Ascending aorta (tissue), 2 donors: ENCODE measurements around the gene SIK3. TPM values are rescaled to one million over a fixed set of nuclear protein-coding genes. Genes with fewer than 3 reads are reported as not detected.

ENCODE experiments used
- DNase-seq, 2 donors: peaks; one replicate each; pipeline ENCODE4 v3.0.0-alpha.2; 2019; ENCODE audit warnings: low spot score in 2 of 2
- H3K27ac ChIP-seq, 2 donors: fragments of 200-600 bp; sonication (generic); one replicate each; pipeline ENCODE4 v1.5.1; 2016 to 2017; ENCODE audit warnings: mild to moderate bottlenecking in 1 of 2
- H3K27me3 ChIP-seq: fragments of 200-600 bp; sonication (generic); one replicate; pipeline ENCODE4 v1.5.1; 2017
- H3K36me3 ChIP-seq, 2 donors: fragments of 200-600 bp; sonication (generic); one replicate each; pipeline ENCODE4 v1.5.1; 2016
- H3K4me1 ChIP-seq, 2 donors: fragments of 200-600 bp; sonication (generic); one replicate each; pipeline ENCODE4 v1.5.1; 2016 to 2017; ENCODE audit warnings: mild to moderate bottlenecking in 1 of 2
- H3K4me3 ChIP-seq, 2 donors: fragments of 200-600 bp; sonication (generic); one replicate each; pipeline ENCODE4 v1.5.1; 2016 to 2017; ENCODE audit warnings: mild to moderate bottlenecking in 1 of 2
- H3K9me3 ChIP-seq, 2 donors: fragments of 200-600 bp; sonication (generic); one replicate each; pipeline ENCODE4 v1.5.1; 2016
- intact Hi-C: fragments of 100-400 bp; cut with DNase I; formaldehyde crosslinking; loops from one replicate; pipeline ENCODE4 v1.15.1; 2023
- total RNA-seq: library from RNA; depleted of rRNA; stranded (reverse); fragments of >200 nt; gene quantifications from one replicate; pipeline ENCODE4 v1.1.0, GENCODE V29; 2016
- TF ChIP-seq, protein P1 (sequence below), 3 experiments: fragments of 200-600 bp in 2 of 3; fragments of 450-650 bp in 1 of 3; sonication (generic) in 2 of 3; IDR thresholded peaks; one replicate each; pipeline ENCODE4 v1.5.1; 2016 to 2019; ENCODE audit warnings: antibody characterized with exemption in 3 of 3, mild to moderate bottlenecking in 1 of 3, moderate library complexity in 1 of 3

Gene SIK3
- total RNA-seq, 1 donor from 2014 or later = 22.5 TPM

DNA sequence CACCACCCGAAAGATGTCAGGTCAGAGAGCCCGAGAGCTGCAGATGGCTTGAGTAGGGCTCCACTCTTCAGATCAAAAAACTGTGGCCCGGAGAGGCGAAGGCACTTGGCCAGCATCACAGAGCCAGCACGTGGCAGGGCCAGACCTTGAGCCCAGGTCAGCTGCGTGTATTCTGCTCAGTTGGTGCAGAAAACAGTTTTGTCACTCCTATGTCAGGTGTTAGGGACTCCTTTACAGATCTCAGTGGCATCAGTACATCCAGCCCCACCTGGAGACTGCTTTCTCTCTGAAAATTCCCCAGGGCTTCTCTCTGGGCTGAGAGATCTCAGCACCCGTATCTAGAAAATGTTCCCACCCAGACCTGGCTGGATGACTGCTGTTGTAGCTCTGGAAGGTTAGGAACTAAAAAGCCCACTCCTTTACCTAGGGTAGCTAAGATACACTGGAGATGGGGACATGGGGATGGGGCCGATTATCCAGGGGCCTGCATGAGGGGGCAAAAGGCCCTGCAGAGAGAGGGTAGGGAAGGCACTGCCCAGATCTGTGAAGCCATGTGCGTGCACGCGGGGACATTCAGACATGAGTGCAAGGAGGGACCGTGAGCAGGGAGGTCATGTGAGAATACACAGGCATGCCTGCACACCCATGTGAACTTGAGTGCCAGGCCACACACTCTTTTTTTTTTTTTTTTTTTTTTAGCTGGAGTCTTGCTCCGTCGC lies 264.3 kb downstream of the SIK3 start:
- H3K4me3 ChIP-seq = no peak overlapping the region
- peaks cover 11 to 12% of the 10 kb centered on the region in 2 donors for H3K4me1 ChIP-seq
- no peak overlapping the region for H3K27ac ChIP-seq
- TF ChIP-seq, protein P1, sequence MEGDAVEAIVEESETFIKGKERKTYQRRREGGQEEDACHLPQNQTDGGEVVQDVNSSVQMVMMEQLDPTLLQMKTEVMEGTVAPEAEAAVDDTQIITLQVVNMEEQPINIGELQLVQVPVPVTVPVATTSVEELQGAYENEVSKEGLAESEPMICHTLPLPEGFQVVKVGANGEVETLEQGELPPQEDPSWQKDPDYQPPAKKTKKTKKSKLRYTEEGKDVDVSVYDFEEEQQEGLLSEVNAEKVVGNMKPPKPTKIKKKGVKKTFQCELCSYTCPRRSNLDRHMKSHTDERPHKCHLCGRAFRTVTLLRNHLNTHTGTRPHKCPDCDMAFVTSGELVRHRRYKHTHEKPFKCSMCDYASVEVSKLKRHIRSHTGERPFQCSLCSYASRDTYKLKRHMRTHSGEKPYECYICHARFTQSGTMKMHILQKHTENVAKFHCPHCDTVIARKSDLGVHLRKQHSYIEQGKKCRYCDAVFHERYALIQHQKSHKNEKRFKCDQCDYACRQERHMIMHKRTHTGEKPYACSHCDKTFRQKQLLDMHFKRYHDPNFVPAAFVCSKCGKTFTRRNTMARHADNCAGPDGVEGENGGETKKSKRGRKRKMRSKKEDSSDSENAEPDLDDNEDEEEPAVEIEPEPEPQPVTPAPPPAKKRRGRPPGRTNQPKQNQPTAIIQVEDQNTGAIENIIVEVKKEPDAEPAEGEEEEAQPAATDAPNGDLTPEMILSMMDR (IDR thresholded peaks at IDR 0.05) = no peak
- intact Hi-C loops = no loop called here
- H3K9me3 ChIP-seq = no peaks in the 10 kb centered on the region
- no peak for DNase-seq
- H3K36me3 ChIP-seq = no peaks in the 10 kb centered on the region
- H3K27me3 ChIP-seq = no peaks in the 10 kb centered on the region

DNA sequence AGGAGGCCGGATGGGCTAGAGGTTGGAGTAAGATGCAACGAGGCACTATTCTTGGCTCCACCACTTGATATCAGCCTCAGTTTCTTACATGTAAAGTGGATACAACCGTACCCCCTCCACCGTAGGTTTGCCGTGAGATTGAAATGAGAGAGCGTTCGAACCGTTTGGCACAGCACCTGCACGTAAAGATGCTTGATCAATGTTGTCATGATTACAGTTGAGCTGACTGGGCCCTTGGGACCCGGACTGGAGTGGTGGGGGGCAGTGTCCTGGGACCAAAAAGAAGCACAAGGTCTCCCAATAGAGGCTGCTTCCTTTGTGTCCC lies 264.8 kb downstream of the SIK3 start:
- Histone ChIP-seq H3K4me3 (no peak overlapping the region), H3K27me3 (no peaks in the 10 kb centered on the region), H3K9me3 (no peaks in the 10 kb centered on the region), H3K27ac (no peak overlapping the region), H3K4me1 (peaks cover 11 to 12% of the 10 kb centered on the region in 2 donors), H3K36me3 (no peaks in the 10 kb centered on the region)
- intact Hi-C loops = no loop called here
- no peak for DNase-seq
- TF ChIP-seq, protein P1 (IDR thresholded peaks at IDR 0.05) = no peak

DNA sequence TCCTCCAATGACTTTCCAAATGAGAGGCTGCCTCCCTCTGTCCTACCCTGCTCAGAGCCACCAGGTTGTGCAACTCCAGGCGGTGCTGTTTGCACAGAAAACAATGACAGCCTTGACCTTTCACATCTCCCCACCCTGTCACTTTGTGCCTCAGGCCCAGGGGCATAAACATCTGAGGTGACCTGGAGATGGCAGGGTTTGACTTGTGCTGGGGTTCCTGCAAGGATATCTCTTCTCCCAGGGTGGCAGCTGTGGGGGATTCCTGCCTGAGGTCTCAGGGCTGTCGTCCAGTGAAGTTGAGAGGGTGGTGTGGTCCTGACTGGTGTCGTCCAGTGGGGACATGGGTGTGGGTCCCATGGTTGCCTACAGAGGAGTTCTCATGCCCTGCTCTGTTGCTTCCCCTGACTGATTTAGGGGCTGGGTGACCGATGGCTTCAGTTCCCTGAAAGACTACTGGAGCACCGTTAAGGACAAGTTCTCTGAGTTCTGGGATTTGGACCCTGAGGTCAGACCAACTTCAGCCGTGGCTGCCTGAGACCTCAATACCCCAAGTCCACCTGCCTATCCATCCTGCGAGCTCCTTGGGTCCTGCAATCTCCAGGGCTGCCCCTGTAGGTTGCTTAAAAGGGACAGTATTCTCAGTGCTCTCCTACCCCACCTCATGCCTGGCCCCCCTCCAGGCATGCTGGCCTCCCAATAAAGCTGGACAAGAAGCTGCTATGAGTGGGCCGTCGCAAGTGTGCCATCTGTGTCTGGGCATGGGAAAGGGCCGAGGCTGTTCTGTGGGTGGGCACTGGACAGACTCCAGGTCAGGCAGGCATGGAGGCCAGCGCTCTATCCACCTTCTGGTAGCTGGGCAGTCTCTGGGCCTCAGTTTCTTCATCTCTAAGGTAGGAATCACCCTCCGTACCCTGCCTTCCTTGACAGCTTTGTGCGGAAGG lies 265.6 kb downstream of the SIK3 start:
- Histone ChIP-seq H3K27ac (no peak overlapping the region), H3K9me3 (no peaks in the 10 kb centered on the region), H3K4me1 (peaks cover 11 to 12% of the 10 kb centered on the region in 2 donors), H3K27me3 (no peaks in the 10 kb centered on the region), H3K4me3 (no peak overlapping the region), H3K36me3 (no peaks in the 10 kb centered on the region)
- intact Hi-C loops = no loop called here
- DNase-seq = no peak
- TF ChIP-seq, protein P1 (IDR thresholded peaks at IDR 0.05) = no peak

DNA sequence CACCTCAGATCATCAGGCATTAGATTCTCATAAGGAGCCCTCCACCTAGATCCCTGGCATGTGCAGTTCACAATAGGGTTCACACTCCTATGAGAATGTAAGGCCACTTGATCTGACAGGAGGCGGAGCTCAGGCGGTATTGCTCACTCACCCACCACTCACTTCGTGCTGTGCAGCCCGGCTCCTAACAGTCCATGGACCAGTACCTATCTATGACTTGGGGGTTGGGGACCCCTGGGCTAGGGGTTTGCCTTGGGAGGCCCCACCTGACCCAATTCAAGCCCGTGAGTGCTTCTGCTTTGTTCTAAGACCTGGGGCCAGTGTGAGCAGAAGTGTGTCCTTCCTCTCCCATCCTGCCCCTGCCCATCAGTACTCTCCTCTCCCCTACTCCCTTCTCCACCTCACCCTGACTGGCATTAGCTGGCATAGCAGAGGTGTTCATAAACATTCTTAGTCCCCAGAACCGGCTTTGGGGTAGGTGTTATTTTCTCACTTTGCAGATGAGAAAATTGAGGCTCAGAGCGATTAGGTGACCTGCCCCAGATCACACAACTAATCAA lies 266.4 kb downstream of the SIK3 start:
- peaks cover 11 to 12% of the 10 kb centered on the region in 2 donors for H3K4me1 ChIP-seq
- H3K36me3 ChIP-seq = no peaks in the 10 kb centered on the region
- intact Hi-C loops = no loop called here
- no peaks in the 10 kb centered on the region for H3K27me3 ChIP-seq
- H3K27ac ChIP-seq = no peak overlapping the region
- no peaks in the 10 kb centered on the region for H3K9me3 ChIP-seq
- TF ChIP-seq, protein P1 (IDR thresholded peaks at IDR 0.05) = no peak
- DNase-seq = no peak
- H3K4me3 ChIP-seq = no peak overlapping the region

DNA sequence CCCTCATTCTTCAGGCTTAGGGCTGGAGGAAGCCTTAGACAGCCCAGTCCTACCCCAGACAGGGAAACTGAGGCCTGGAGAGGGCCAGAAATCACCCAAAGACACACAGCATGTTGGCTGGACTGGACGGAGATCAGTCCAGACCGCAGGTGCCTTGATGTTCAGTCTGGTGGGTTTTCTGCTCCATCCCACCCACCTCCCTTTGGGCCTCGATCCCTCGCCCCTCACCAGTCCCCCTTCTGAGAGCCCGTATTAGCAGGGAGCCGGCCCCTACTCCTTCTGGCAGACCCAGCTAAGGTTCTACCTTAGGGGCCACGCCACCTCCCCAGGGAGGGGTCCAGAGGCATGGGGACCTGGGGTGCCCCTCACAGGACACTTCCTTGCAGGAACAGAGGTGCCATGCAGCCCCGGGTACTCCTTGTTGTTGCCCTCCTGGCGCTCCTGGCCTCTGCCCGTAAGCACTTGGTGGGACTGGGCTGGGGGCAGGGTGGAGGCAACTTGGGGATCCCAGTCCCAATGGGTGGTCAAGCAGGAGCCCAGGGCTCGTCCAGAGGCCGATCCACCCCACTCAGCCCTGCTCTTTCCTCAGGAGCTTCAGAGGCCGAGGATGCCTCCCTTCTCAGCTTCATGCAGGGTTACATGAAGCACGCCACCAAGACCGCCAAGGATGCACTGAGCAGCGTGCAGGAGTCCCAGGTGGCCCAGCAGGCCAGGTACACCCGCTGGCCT lies 267.9 kb downstream of the SIK3 start:
- Histone ChIP-seq H3K4me1 (peaks cover 5 to 6% of the 10 kb centered on the region in 2 donors), H3K9me3 (no peaks in the 10 kb centered on the region), H3K4me3 (no peak overlapping the region), H3K27me3 (no peaks in the 10 kb centered on the region), H3K27ac (no peak overlapping the region), H3K36me3 (no peaks in the 10 kb centered on the region)
- intact Hi-C loops = no loop called here
- no peak for DNase-seq
- TF ChIP-seq, protein P1 (IDR thresholded peaks at IDR 0.05) = no peak
